Activated T-cell treated with anti-CD3 and anti-CD28 coated beads, Interleukin-2, amount 50 U/mL, for 4 hours (primary cell): ENCODE results near the gene DMBX1. TPM values are rescaled to one million over a fixed set of nuclear protein-coding genes. Genes with fewer than 3 reads are reported as not detected.

ENCODE experiments used
- ATAC-seq, 2 donors: fragments of 200-7000 bp; cut with Tn5 transposase; one replicate each; pipeline ENCODE4 v1.10.0; 2021
- DNase-seq: peaks from one replicate; pipeline ENCODE4 v3.0.0-alpha.2; 2020
- H3K27me3 Mint-ChIP-seq: one replicate; pipeline ENCODE4 v1.8.0; 2021; ENCODE audit warnings: low read depth, mixed read lengths
- H3K36me3 Mint-ChIP-seq: one replicate; pipeline ENCODE4 v1.8.0; 2022; ENCODE audit warnings: mixed read lengths; ENCODE audit not compliant: insufficient read depth
- H3K4me1 Mint-ChIP-seq: one replicate; pipeline ENCODE4 v1.8.0; 2021; ENCODE audit warnings: low read depth, mixed read lengths
- H3K4me3 Mint-ChIP-seq: one replicate; pipeline ENCODE4 v1.8.0; 2021; ENCODE audit warnings: mild to moderate bottlenecking, moderate library complexity, mixed read lengths
- H3K9me3 Mint-ChIP-seq: one replicate; pipeline ENCODE4 v1.8.0; 2021; ENCODE audit warnings: mixed read lengths
- total RNA-seq, 3 donors: library from RNA; stranded (reverse); gene quantifications; one replicate each; pipeline ENCODE4 v1.2.1, GENCODE V29; 2021

Gene DMBX1
- total RNA-seq, 3 donors from 2014 or later: not detected

GRCh38 chr1:46516200-46516950 is 26.7 kb downstream of the DMBX1 start:
- ATAC-seq (no peak), DNase-seq (no peak)
- H3K27me3 Mint-ChIP-seq: peaks cover 34% of the 10 kb centered on the region
- no peaks in the 10 kb centered on the region for H3K9me3 Mint-ChIP-seq
- peaks cover under 1% of the 10 kb centered on the region for H3K4me1 Mint-ChIP-seq
- H3K36me3 Mint-ChIP-seq: no peaks in the 10 kb centered on the region
- no peak overlapping the region for H3K4me3 Mint-ChIP-seq

GRCh38 chr1:46517010-46517600 is 27.5 kb downstream of the DMBX1 start:
- H3K36me3 Mint-ChIP-seq: no peaks in the 10 kb centered on the region
- no peaks in the 10 kb centered on the region for H3K9me3 Mint-ChIP-seq
- DNase-seq: no peak
- peaks cover 5% of the 10 kb centered on the region for H3K4me1 Mint-ChIP-seq
- H3K4me3 Mint-ChIP-seq: no peak overlapping the region
- peaks cover 31% of the 10 kb centered on the region for H3K27me3 Mint-ChIP-seq
- no peak for ATAC-seq

- no peak overlapping the region for H3K4me3 Mint-ChIP-seq
- peaks cover 28% of the 10 kb centered on the region for H3K27me3 Mint-ChIP-seq
- H3K4me1 Mint-ChIP-seq: peaks cover 12% of the 10 kb centered on the region
- DNase-seq (no peak), ATAC-seq (no peak)
- no peaks in the 10 kb centered on the region for H3K9me3 Mint-ChIP-seq
- H3K36me3 Mint-ChIP-seq: no peaks in the 10 kb centered on the region
These were observed 28.4 kb downstream of the DMBX1 start for GRCh38 chr1:46517932-46518498.

- H3K36me3 Mint-ChIP-seq: no peaks in the 10 kb centered on the region
- H3K4me1 Mint-ChIP-seq: peaks cover 12% of the 10 kb centered on the region
- peaks cover 25% of the 10 kb centered on the region for H3K27me3 Mint-ChIP-seq
- DNase-seq (no peak), ATAC-seq (no peak)
- no peaks in the 10 kb centered on the region for H3K9me3 Mint-ChIP-seq
- H3K4me3 Mint-ChIP-seq: no peak overlapping the region
These were observed 29.6 kb downstream of the DMBX1 start for GRCh38 chr1:46519209-46519608.

- Mint-ChIP-seq H3K4me3 (no peak overlapping the region), H3K36me3 (no peaks in the 10 kb centered on the region), H3K9me3 (no peaks in the 10 kb centered on the region), H3K27me3 (peaks cover 29% of the 10 kb centered on the region), H3K4me1 (peaks cover 12% of the 10 kb centered on the region)
- ATAC-seq (no peak), DNase-seq (no peak)
These were observed 30.7 kb downstream of the DMBX1 start for GRCh38 chr1:46520063-46520911.

- no peaks in the 10 kb centered on the region for H3K36me3 Mint-ChIP-seq
- H3K9me3 Mint-ChIP-seq: no peaks in the 10 kb centered on the region
- DNase-seq (no peak), ATAC-seq (no peak)
- H3K4me3 Mint-ChIP-seq: no peak overlapping the region
- H3K27me3 Mint-ChIP-seq: peaks cover 33% of the 10 kb centered on the region
- H3K4me1 Mint-ChIP-seq: peaks cover 12% of the 10 kb centered on the region
These were observed 31.8 kb downstream of the DMBX1 start for GRCh38 chr1:46521414-46521813.

GRCh38 chr1:46522184-46522968 is 32.7 kb downstream of the DMBX1 start:
- no peak for DNase-seq
- no peaks in the 10 kb centered on the region for H3K36me3 Mint-ChIP-seq
- H3K27me3 Mint-ChIP-seq: peaks cover 28% of the 10 kb centered on the region
- peak; percentile 88 to 91 for ATAC-seq
- H3K4me1 Mint-ChIP-seq: peaks cover 12% of the 10 kb centered on the region
- peak overlapping the region; percentile 21 for H3K4me3 Mint-ChIP-seq
- H3K9me3 Mint-ChIP-seq: no peaks in the 10 kb centered on the region

GRCh38 chr1:46522969-46523320 is 33.3 kb downstream of the DMBX1 start:
- H3K9me3 Mint-ChIP-seq: no peaks in the 10 kb centered on the region
- H3K36me3 Mint-ChIP-seq: no peaks in the 10 kb centered on the region
- DNase-seq (no peak), ATAC-seq (no peak)
- no peak overlapping the region for H3K4me3 Mint-ChIP-seq
- H3K4me1 Mint-ChIP-seq: peaks cover 12% of the 10 kb centered on the region
- peaks cover 29% of the 10 kb centered on the region for H3K27me3 Mint-ChIP-seq

GRCh38 chr1:46523496-46524353 is 34.1 kb downstream of the DMBX1 start:
- Mint-ChIP-seq H3K9me3 (no peaks in the 10 kb centered on the region), H3K36me3 (no peaks in the 10 kb centered on the region), H3K4me3 (no peak overlapping the region), H3K4me1 (peaks cover 12% of the 10 kb centered on the region), H3K27me3 (peaks cover 31% of the 10 kb centered on the region)
- DNase-seq: no peak
- ATAC-seq: no peak

GRCh38 chr1:46524843-46525242 is 35.2 kb downstream of the DMBX1 start:
- Mint-ChIP-seq H3K27me3 (peaks cover 37% of the 10 kb centered on the region), H3K9me3 (no peaks in the 10 kb centered on the region), H3K36me3 (no peaks in the 10 kb centered on the region), H3K4me1 (peaks cover 15% of the 10 kb centered on the region), H3K4me3 (no peak overlapping the region)
- ATAC-seq (no peak), DNase-seq (no peak)

- H3K4me3 Mint-ChIP-seq: no peak overlapping the region
- H3K4me1 Mint-ChIP-seq: peaks cover 15% of the 10 kb centered on the region
- no peak for ATAC-seq
- DNase-seq: no peak
- H3K36me3 Mint-ChIP-seq: no peaks in the 10 kb centered on the region
- H3K9me3 Mint-ChIP-seq: no peaks in the 10 kb centered on the region
- peaks cover 35% of the 10 kb centered on the region for H3K27me3 Mint-ChIP-seq
These were observed 35.8 kb downstream of the DMBX1 start for GRCh38 chr1:46525253-46525983.

- no peaks in the 10 kb centered on the region for H3K36me3 Mint-ChIP-seq
- DNase-seq (no peak), ATAC-seq (no peak)
- no peak overlapping the region for H3K4me3 Mint-ChIP-seq
- peaks cover 15% of the 10 kb centered on the region for H3K4me1 Mint-ChIP-seq
- H3K27me3 Mint-ChIP-seq: peaks cover 31% of the 10 kb centered on the region
- no peaks in the 10 kb centered on the region for H3K9me3 Mint-ChIP-seq
These were observed 36.5 kb downstream of the DMBX1 start for GRCh38 chr1:46526013-46526690.
